ENCODE results near the gene ABCA13.

The ABCA13 gene

DNA sequence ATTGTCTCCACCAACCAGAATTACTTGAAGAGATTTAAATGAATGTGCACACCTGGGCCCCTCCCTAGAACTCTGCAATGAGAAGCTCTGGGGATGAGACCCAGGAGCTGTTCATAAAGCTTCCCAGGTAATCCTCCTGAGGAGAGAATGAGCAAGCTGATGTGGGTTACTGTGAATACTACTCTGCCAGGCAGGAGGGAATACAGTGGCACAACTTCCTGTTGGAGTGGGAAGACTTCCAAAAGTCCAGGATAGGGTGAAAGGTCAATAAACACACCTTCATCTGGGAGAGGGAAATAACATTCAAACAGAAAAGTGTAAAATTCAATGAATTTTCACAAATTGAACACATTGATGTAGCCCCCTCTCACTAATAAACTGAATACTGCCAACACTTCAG lies 351.4 kb downstream of the ABCA13 start:
- no peak for DNase-seq (ENCODE audit: low spot score)

DNA sequence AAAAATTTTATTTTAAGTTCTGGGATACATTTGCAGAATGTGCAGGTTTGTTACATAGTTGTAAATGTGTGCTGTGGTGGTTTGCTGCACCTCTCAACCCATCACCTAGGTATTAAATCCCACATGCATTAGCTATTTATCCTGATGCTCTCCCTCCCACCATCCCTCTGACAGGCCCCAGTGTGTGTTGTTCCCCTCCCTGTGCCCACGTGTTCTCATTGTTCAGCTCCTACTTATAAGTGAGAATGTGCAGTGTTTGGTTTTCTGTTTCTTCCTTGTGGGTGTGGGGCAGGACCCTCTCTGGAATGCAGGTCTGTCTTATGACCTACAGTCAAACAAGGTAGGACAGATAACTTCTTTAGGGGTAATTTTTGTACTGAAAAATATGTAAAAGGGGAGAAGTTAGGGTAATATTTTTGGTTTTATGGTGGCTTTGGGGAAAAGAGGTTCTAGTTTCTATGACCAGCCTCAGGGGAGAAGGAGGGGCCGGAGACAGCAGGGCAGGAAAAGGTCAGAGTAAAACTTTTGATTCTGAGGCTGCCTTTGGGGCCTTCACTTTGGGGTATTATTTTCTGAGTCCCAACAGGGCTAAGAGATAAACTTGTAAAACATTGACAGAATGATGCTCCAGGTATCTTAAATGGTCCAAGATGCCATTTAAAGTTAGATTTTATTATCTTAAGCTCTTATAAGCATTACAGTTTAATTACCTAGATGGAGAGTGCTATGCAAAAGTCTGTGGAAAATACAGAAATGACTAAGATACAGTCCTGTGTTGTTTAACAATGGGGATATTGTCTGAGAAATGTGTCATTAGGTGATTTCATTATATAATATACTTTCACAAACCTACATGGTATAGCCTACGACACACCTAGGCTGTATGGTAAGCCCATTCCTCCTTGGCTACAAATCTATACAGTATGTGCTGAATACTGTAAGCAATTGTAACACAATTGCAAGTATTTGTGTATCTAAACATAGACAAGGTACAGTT lies 354.8 kb downstream of the ABCA13 start:
- no peak for DNase-seq (ENCODE audit: low spot score)

DNA sequence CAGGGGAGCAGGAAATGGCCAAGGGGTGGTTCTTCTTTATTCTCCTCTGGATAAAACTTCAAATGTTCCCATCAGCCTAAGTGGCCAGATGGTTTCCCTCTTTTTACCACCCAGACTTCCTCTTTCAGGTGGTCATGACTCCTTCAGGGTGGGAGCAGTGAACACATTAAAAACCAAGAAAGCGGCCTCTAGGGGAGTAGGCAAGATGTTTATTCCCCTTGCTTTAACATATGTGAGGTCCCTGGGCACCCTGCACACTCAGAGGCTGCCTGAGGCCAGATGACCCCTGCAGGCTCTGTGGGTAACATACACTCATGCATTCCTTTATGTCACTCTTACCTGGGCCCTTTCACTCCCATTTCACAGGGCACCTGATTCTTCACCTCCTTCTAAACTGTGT lies 357.4 kb downstream of the ABCA13 start:
- no peak for DNase-seq (ENCODE audit: low spot score)

DNA sequence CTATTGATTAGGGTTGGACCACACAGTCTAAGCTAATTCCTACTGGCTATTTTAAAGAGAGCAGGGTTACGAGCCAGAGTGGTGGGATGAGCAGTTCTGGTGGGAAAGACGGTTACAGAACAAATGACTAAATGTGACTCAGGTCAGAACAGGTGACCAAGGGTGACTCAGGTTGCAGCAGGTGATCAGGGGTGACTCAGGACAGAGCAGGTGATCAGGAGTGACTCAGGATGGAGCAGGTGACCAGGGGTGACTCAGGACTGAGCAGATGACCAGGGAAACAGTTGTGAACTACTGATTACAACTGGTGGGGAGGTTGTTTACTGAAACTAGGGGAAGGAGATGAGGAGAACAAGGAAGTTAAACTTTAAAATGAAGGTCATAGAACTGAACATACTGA lies 366.3 kb downstream of the ABCA13 start:
- DNase-seq (ENCODE audit: low spot score) = peak; percentile 50

DNA sequence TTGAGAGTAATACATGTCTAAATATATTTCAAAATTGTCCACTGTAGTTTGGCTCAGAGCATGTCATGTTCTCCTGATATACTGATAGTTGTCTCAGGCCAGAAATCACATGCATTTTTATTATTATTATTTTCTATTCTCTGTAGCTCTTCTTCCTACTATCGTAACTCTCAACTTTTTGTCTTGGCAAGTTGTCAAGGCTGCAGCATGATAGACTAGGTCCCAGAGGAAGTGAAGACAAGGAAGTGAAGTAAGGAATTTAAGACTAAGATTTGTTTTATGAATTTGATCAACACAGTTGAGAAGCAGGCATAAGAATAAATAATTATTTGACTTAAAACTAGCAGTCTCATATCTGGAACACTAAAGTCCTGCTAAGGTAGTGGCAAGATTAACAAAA lies 369.5 kb downstream of the ABCA13 start:
- DNase-seq (ENCODE audit: low spot score) = no peak

DNA sequence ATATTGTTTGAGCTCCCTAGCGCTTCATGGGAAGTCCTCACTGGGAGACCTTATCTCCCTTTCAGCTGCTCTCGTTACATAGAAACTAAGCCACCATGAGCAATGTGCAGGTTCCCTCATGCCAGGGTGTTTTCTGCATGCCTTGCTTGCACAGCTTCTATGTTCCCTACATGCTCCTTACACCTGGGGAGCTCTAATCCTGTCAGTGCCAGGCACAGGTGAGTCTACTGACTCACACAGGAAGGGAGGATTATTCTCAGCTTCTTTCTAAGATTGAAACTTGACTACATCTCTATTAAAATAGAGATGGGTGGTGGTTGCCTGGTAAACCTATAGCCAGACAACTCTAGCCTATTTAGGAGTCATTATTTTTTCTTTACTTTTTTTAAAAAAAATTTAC lies 377.4 kb downstream of the ABCA13 start:
- no peak for DNase-seq (ENCODE audit: low spot score)

DNA sequence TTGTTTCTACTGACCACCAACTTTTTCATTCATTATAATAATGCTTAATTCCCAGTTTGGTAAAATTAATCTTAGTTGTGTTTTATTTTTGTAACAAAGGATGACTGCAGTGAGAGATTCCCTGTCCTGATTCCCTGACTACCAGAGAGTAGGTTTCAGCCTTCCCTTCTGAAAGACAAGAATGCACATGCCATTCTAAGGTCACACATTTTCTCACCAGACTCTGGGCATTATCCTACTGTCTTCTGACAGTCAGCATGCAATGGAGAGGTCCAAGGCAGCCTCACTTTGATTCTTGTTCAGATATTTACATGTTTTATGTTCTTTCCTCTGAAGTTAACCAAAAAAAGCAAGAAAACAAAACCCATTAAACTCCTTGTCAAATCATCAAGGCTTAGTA lies 380.4 kb downstream of the ABCA13 start:
- no peak for DNase-seq (ENCODE audit: low spot score)

DNA sequence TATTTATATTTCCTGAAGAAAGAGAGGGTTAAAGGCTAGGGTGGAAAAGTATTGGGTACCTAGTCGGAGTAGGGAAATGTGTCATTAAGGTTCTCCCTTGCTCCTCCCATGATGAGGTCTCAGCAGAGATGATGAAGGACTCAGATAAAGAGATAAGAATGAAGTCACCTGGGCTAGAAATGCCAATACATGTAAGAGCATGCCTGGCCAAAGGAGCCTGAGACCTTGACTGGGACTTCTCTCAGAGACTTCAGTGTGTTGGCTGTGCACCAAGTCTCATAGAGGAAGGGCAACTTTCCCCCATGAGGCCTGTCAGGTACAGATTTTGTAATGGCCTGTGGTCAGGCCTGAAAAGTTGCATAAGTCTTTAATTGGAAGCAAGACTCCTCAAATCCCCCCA lies 392.1 kb downstream of the ABCA13 start:
- no peak for DNase-seq (ENCODE audit: low spot score)

DNA sequence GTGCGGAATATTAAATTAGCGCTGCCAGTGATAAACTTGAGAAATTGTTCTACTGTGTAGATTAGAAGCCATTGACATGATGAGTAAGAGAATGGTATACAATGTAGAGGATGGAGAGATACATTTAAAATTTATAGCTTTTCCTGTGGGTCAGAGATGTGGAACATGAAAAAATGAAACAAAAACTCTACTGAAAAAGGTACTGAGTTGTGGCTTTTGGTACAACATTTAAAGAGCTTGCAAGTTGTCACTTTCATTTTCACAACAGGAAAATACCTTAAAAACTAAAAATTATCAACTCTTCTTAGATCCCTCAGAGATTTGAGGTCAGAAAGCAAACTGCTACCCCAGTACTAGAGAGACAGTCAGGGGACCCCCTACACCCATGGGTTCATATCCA lies 404.3 kb downstream of the ABCA13 start:
- DNase-seq (ENCODE audit: low spot score) = no peak

DNA sequence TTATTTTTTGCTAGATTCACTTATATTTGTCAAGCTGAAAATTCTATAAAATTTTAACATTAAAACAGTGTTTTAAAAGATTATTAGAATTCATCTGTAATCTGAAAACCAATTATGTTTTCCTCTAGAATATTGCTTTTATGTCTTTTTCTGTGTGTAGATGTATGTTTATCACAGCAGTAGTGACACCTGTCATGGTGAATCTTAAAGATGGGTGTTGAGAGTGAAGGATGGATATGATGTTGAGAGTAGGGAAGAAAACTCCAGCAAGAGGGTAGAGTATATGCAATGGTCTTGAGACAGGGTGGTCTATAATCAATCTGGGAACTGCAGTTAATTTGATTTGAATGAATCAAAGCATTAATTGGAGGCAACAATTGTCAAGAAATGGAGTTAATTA lies 416.2 kb downstream of the ABCA13 start:
- DNase-seq (ENCODE audit: low spot score) = no peak

DNA sequence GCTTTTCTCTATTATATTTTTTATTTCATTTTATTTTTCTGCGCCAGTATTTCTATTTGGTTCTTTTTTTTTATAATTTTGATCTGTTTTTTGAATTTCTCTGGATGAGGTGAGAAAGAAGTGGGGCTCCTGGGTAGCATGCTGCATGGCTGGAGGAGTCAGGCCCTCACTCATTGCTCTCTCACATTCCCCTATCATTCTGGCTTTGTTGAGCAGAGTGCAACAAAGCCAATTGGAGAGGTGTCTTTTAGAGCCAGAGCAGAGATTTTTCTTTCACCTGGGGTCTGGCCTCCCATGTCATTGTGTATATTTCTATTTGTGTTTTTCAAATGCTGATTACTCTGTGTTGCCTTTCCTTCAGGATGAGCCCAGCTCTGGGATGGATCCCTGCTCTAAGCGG lies 423.1 kb downstream of the ABCA13 start:
- no peak for DNase-seq (ENCODE audit: low spot score)

DNA sequence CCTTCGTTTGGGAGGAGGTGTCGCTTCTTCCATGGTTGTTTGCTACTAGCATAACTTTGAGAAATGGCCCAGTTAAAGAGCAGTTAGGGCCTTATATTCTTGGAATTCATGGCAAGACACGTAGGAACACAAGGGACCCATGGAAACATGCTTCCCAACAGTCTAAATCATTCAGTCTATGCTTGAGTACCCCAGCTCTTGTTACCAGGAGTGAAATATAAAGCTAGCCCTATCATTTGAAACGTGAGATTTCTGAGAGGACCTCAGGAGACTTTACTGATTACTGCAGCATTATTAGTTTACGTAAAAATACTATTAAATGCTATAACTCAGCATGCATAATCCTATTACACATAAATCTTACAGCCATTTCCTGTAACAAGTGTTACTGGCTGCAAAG lies 424.5 kb downstream of the ABCA13 start:
- no peak for DNase-seq (ENCODE audit: low spot score)

DNA sequence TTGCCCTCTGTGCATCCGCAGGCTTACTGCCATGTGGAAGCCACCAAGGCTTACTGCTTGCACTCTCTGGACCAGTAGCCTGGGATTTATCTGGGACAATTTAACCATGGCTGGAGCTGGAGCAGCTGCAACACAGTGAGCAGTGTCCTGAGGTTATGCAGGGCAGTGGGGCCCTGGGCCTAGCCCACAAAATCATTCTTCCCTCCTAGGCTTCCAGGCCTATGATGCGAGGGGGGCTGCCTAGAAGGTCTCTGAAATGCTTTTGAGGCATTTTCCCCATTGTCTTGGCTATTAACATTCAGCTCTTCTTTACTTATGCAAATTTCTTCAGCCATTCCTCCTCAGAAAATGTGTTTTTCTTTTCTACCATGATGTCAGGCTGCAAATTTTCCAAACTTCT lies 439.4 kb downstream of the ABCA13 start:
- no peak for DNase-seq (ENCODE audit: low spot score)

DNA sequence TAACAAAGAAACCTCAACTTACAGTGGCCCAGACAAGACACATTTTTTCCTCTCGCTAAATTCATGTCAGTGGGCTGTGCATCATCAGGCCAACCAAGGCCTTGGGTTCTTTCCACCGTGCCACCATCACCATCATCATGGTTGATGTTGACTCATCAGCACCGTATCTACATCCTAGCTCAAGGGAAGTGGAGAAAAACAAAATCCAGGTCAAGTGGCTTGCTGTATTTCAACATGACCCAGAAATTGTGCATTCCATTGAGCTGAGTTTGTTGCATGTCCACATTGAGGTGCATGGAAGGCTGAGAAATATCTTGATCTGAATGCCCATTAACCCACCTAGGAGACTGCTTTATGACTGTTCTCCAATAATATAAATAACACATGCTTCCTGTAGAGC lies 440.7 kb downstream of the ABCA13 start:
- no peak for DNase-seq (ENCODE audit: low spot score)

DNA sequence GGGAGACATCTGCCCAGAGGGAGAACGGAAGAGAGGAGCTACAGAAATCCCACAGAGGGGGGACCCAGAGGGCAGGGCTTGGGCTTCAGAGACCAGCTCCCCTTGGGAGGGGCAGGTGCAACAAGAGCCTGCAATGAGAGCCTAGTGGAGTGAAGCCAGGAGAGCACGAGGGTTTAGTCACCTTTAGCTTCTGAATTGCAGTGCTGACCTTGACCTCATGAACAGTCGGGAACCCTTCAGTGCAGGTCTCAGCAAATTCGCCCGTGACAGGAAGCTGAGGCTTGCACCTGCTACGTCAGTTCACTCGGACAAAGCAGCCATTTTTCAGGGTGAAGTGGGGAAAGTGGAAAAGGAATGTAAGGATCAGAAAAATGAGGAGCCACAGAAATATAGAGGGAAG lies 446.2 kb downstream of the ABCA13 start:
- DNase-seq (ENCODE audit: low spot score) = no peak

DNA sequence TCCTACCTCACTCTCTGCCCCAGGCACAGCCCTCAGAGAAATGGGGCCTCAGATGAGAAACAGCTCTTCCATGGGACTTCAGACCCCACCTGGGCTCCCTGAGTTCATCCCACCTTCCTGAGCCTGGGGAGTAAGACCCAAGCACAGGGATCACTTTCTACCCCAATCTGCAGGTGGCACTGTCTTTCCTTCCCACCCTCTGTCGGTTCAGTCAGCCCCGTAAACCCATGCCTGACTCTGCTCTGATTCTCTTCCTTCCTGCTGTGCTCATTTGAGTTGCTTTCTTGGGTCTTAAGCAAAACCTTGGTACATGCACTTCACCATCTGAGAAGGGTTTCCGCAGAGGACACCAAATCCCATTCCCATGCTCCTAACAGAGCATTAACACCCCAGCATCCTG lies 446.7 kb downstream of the ABCA13 start:
- DNase-seq (ENCODE audit: low spot score) = no peak

DNA sequence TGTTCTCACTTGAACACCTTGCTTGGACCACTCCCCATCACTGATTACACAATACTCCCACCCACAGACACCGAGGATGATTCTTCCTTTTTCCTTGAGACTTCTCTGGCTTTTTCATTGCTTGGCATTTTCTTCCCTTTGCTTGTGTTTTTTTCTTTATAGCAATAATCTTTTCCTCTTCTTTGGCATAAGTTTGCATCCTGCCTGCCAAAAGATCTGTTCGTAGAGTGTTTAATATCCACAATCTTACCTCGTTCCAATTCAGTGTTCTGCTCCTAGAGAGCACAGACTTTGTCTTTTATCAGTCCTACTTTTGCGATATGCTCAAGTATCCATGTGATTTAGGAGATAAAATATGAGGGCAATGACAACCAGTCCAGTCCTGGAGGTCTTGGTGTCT lies 449.8 kb downstream of the ABCA13 start:
- DNase-seq (ENCODE audit: low spot score) = no peak

DNA sequence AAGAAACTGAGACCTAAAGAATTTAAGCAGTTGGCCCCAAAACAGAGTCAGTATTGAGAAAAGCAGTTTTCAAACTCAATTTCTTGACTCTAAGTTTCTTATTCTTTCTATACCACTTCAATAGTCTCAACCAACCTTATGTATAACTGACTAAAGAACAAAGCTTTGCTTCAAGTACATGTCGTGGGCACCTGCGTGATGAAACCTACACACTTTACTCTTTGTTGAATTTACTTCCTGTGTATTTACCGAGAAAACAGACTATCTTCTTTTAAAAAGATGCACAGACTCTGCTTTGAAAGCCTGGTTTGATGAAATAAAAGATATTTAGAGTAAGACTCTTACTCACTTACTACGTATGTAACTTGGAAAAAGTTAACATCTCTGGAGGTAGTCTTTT lies 455.9 kb downstream of the ABCA13 start:
- no peak for DNase-seq (ENCODE audit: low spot score)

DNA sequence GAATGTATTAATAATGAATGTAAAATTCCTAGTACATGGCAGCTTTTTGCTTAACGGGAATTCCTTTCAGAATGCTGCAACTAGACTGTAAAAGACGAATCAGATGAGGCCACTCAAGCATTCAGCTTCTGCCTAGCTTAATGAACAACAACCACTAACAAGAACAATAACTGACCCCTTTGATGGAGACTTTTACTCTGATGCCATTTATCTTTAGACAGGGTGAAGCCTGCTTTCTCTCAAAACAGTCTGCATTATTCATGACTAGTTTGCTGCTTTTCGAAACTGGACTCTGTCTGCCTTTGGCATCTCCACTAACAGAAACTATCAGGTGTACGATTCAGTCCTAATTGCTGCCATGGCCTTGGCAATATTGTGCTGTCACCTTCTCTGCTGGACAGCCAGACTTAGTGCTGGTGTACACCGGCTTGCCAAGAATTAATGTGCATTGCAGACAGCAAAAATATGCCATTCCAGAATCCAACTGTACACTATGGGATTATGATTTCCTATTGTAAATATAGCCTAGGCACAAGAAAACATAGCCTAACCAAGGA lies 457.6 kb downstream of the ABCA13 start:
- no peak for DNase-seq (ENCODE audit: low spot score)

DNA sequence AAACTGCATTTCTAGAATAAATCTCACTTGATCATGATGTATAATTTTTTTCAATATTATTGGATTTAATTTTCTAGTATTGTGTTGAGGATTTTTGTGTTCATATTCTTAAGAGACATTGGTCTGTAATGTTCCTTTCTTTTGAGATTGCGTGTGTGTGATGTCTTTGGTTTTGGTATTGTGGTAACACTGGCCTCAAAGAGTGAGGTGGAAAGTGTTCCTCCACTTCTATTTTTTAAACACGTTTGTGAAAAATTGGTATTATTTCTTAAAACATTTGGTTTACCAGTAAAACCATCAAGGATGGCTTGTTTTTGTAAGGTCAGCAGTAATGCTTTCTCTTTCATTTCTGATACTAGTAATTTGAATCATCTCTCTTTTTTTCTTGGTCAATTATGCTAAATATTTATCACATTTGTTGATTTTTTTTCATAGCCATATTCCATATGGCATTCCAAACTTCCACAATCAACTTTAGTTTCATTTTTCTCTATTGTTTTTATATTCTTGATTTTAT lies 462.9 kb downstream of the ABCA13 start:
- no peak for DNase-seq (ENCODE audit: low spot score)

DNA sequence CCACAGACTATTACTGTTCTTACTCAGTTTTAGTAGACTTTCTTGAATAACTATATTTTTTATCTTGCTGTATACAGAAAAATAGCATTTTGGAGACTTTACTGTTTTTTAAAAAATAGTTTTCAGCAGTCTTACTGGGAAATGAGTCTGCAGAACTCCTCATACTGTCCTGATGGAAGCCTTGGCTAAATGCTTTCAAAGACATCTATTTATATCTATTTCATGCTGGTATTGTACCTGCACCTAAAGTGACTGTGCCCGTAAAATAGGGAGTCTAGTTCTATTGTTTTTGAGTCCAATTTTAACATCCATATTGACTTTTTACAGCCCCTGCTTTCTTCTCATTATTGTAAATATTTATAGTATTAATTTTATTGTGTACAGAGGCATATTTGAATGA lies 464.5 kb downstream of the ABCA13 start:
- no peak for DNase-seq (ENCODE audit: low spot score)

DNA sequence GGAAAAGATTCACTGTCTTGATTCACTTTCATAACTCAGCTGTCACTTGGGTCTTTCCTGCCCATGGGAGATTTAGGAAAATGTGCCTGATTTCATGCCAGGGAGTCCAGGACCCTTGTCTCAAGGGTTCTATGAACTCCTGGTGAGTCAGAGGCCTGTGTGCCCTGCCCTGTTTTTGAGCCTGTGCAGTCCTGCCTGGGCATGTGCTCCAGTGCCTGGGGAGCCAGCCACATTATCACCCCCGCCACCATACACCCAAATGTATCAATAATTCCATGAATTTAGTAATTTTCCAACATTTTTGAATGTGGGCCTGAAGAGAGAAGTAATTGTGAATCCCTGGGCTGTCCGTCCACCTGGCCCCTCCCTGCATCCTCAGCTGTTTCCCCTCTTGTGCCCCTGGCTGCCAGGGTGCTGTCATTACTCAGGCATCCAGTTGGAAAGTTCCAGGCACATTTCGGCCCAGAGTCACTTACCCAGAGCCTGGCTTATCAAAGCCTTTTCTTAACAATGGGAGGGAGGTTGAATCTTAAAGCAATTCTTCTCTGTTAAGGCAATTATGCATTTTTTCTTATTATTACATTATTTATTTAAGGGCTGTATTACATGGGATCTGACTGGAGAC lies 465.2 kb downstream of the ABCA13 start:
- no peak for DNase-seq (ENCODE audit: low spot score)

DNA sequence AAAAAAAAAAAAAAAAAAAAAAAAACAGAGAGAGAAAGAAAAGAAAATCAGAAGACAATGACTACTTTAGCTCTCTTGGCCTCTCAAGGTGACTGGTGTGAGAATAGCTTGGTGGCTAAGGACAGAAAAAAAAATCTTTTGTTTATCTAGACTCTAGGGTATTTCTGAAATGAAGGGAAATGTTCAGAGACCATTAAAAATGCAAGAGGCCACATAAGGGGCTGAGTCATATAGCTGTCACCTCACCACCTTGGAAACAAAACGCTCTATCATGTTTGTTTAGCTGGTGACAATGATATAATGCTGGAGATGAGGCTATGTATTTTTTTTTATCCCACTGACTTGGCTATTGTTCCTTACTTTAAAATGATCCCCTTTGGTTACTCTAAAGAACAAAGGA lies 466.1 kb downstream of the ABCA13 start:
- peak; percentile 43 for DNase-seq (ENCODE audit: low spot score)

Data from LoVo (cell line).